Pulmonary artery endothelial cell (primary cell): Measurements from ENCODE around the gene EVPLL. TPM values are rescaled to one million over a fixed set of nuclear protein-coding genes. Genes with fewer than 3 reads are reported as not detected.
"Not testable (repeated sequence)": the region's sequence is repeated elsewhere in the genome, so short reads cannot be mapped to it uniquely, and the experiment has no call there.

ENCODE experiments used
- DNase-seq: peaks from one replicate; pipeline ENCODE4 v3.0.0-alpha.2; 2011; ENCODE audit warnings: low read depth, low spot score
- total RNA-seq: library from RNA; depleted of rRNA; stranded (reverse); fragments of >200 nt; gene quantifications from 2 replicates; pipeline ENCODE4 v1.2.3, GENCODE V29; 2014

The EVPLL gene
- total RNA-seq, 1 donor from 2014 or later, result not detected

- not testable (repeated sequence) for DNase-seq
These were observed 45.4 kb downstream of the EVPLL start for GRCh38 chr17:18423015-18423414.

GRCh38 chr17:18425593-18425992 is 48.0 kb downstream of the EVPLL start:
- DNase-seq, result not testable (repeated sequence)

GRCh38 chr17:18426639-18427038 is 49.1 kb downstream of the EVPLL start:
- not testable (repeated sequence) for DNase-seq

GRCh38 chr17:18432206-18432605 is 54.6 kb downstream of the EVPLL start:
- DNase-seq, result not testable (repeated sequence)

Other genes with a start within 250 kb of the EVPLL start
- gene ALKBH5, start 193.9 kb upstream of the EVPLL start, total RNA-seq, result 97.3 and 132 TPM in 2 replicates
- 35.4 and 36.4 TPM in 2 replicates for gene LLGL1, start 152.1 kb upstream of the EVPLL start, total RNA-seq
- 515 and 631 TPM in 2 replicates for gene FLII, start 119.0 kb upstream of the EVPLL start, total RNA-seq
- gene MIEF2, start 117.1 kb upstream of the EVPLL start, total RNA-seq, result 10.6 and 16.7 TPM in 2 replicates
- 21.6 and 26.6 TPM in 2 replicates for gene TOP3A, start 62.8 kb upstream of the EVPLL start, total RNA-seq
- 17.8 and 20.0 TPM in 2 replicates for gene SMCR8, start 62.5 kb upstream of the EVPLL start, total RNA-seq
- gene SHMT1, start 14.2 kb upstream of the EVPLL start, total RNA-seq, result 15.4 and 20.4 TPM in 2 replicates
- gene LGALS9C, start 99.0 kb downstream of the EVPLL start, total RNA-seq, result not detected in 2 replicates